ENCODE data around the gene HADH. TPM values are rescaled to one million over a fixed set of nuclear protein-coding genes. Genes with fewer than 3 reads are reported as not detected.

HADH gene
- total RNA-seq, 1 experiment from 2014 or later, result 39.8 TPM

GRCh38 chr4:108052558-108053120, 63.0 kb downstream of the HADH start:
- H3K27me3 Mint-ChIP-seq (ENCODE audit: low read depth), result peaks cover 11% of the 10 kb centered on the region
- no peak overlapping the region for H3K27ac Mint-ChIP-seq
- no peak for DNase-seq (ENCODE audit: low spot score)
- CTCF ChIA-PET, result interaction anchor here (1.0 kb wide), 1 partner anchor 520 kb away, joined by 3 read pairs; no protein-coding TSS in a partner anchor
- peaks cover 15% of the 10 kb centered on the region for H3K4me1 Mint-ChIP-seq
- no peaks in the 10 kb centered on the region for H3K36me3 Mint-ChIP-seq
- H3K9me3 Mint-ChIP-seq, result no peaks in the 10 kb centered on the region
- TF ChIP-seq CREB1 (CRISPR knock-in tag; IDR thresholded peaks at IDR 0.05) (no peak), NR1H2 (CRISPR knock-in tag; IDR thresholded peaks at IDR 0.05) (no peak), AR (CRISPR knock-in tag; IDR thresholded peaks at IDR 0.05) (no peak), ETV6 (CRISPR knock-in tag; IDR thresholded peaks at IDR 0.05) (no peak), ERG (CRISPR knock-in tag; IDR thresholded peaks at IDR 0.05) (no peak), PRDM15 (CRISPR knock-in tag; IDR thresholded peaks at IDR 0.05) (no peak), GABPB1 (CRISPR knock-in tag; IDR thresholded peaks at IDR 0.05) (no peak), CTCF (IDR thresholded peaks at IDR 0.05) (no peak), ATF1 (CRISPR knock-in tag; IDR thresholded peaks at IDR 0.05) (no peak)
- TF ChIP-seq, protein P1, sequence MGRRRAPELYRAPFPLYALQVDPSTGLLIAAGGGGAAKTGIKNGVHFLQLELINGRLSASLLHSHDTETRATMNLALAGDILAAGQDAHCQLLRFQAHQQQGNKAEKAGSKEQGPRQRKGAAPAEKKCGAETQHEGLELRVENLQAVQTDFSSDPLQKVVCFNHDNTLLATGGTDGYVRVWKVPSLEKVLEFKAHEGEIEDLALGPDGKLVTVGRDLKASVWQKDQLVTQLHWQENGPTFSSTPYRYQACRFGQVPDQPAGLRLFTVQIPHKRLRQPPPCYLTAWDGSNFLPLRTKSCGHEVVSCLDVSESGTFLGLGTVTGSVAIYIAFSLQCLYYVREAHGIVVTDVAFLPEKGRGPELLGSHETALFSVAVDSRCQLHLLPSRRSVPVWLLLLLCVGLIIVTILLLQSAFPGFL (CRISPR knock-in tag; IDR thresholded peaks at IDR 0.05; ENCODE audit: borderline replicate concordance), result no peak
- TF ChIP-seq, protein P2, sequence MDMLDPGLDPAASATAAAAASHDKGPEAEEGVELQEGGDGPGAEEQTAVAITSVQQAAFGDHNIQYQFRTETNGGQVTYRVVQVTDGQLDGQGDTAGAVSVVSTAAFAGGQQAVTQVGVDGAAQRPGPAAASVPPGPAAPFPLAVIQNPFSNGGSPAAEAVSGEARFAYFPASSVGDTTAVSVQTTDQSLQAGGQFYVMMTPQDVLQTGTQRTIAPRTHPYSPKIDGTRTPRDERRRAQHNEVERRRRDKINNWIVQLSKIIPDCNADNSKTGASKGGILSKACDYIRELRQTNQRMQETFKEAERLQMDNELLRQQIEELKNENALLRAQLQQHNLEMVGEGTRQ (CRISPR knock-in tag; IDR thresholded peaks at IDR 0.05), result no peak
- TF ChIP-seq, protein P3, sequence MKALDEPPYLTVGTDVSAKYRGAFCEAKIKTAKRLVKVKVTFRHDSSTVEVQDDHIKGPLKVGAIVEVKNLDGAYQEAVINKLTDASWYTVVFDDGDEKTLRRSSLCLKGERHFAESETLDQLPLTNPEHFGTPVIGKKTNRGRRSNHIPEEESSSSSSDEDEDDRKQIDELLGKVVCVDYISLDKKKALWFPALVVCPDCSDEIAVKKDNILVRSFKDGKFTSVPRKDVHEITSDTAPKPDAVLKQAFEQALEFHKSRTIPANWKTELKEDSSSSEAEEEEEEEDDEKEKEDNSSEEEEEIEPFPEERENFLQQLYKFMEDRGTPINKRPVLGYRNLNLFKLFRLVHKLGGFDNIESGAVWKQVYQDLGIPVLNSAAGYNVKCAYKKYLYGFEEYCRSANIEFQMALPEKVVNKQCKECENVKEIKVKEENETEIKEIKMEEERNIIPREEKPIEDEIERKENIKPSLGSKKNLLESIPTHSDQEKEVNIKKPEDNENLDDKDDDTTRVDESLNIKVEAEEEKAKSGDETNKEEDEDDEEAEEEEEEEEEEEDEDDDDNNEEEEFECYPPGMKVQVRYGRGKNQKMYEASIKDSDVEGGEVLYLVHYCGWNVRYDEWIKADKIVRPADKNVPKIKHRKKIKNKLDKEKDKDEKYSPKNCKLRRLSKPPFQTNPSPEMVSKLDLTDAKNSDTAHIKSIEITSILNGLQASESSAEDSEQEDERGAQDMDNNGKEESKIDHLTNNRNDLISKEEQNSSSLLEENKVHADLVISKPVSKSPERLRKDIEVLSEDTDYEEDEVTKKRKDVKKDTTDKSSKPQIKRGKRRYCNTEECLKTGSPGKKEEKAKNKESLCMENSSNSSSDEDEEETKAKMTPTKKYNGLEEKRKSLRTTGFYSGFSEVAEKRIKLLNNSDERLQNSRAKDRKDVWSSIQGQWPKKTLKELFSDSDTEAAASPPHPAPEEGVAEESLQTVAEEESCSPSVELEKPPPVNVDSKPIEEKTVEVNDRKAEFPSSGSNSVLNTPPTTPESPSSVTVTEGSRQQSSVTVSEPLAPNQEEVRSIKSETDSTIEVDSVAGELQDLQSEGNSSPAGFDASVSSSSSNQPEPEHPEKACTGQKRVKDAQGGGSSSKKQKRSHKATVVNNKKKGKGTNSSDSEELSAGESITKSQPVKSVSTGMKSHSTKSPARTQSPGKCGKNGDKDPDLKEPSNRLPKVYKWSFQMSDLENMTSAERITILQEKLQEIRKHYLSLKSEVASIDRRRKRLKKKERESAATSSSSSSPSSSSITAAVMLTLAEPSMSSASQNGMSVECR (CRISPR knock-in tag; IDR thresholded peaks at IDR 0.05; ENCODE audit: borderline replicate concordance), result no peak
- POLR2A ChIA-PET, result no interaction called here
- no peak overlapping the region for H3K4me3 Mint-ChIP-seq
- no peak for ATAC-seq
